ENCODE measurements around the gene ATP8A2. TPM values are rescaled to one million over a fixed set of nuclear protein-coding genes. Genes with fewer than 3 reads are reported as not detected.
A peak's percentile ranks its signal among the peaks of the same experiment; 100 is the strongest.

ATP8A2 gene
- total RNA-seq, 1 donor from 2014 or later, result not detected

- no peak overlapping the region for H3K4me3 ChIP-seq (ENCODE audit: low read depth, low read length)
- TF ChIP-seq CTCF (IDR thresholded peaks at IDR 0.05; ENCODE audit: insufficient read depth, low read length, severe bottlenecking), result no peak
- H3K36me3 ChIP-seq (ENCODE audit: control insufficient read depth, insufficient read depth, low read length), result no peaks in the 10 kb centered on the region
- DNase-seq (ENCODE audit: low read depth) (peak; percentile 45), FAIRE-seq (no peak)
- no peaks in the 10 kb centered on the region for H3K27me3 ChIP-seq (ENCODE audit: control insufficient read depth, insufficient read depth, low read length)
Observed at GRCh38 chr13:25860265-25860664, 488.5 kb downstream of the ATP8A2 start.

- FAIRE-seq, result no peak
Observed at GRCh38 chr13:25860862-25861261, 489.1 kb downstream of the ATP8A2 start.

GRCh38 chr13:25862156-25862555, 490.4 kb downstream of the ATP8A2 start:
- DNase-seq (ENCODE audit: low read depth), result no peak
- H3K27me3 ChIP-seq (ENCODE audit: control insufficient read depth, insufficient read depth, low read length), result no peaks in the 10 kb centered on the region
- TF ChIP-seq CTCF (IDR thresholded peaks at IDR 0.05; ENCODE audit: insufficient read depth, low read length, severe bottlenecking), result no peak
- no peaks in the 10 kb centered on the region for H3K36me3 ChIP-seq (ENCODE audit: control insufficient read depth, insufficient read depth, low read length)
- FAIRE-seq, result peak; percentile 13
- no peak overlapping the region for H3K4me3 ChIP-seq (ENCODE audit: low read depth, low read length)

More at GRCh38 chr13:25860862-25861261, 489.1 kb downstream of the ATP8A2 start:
- H3K4me3 ChIP-seq (ENCODE audit: low read depth, low read length), result no peak overlapping the region
- H3K27me3 ChIP-seq (ENCODE audit: control insufficient read depth, insufficient read depth, low read length), result no peaks in the 10 kb centered on the region
- peak; percentile 83 for DNase-seq (ENCODE audit: low read depth)
- no peaks in the 10 kb centered on the region for H3K36me3 ChIP-seq (ENCODE audit: control insufficient read depth, insufficient read depth, low read length)
- no peak for TF ChIP-seq CTCF (IDR thresholded peaks at IDR 0.05; ENCODE audit: insufficient read depth, low read length, severe bottlenecking)

- no peak for TF ChIP-seq CTCF (IDR thresholded peaks at IDR 0.05; ENCODE audit: insufficient read depth, low read length, severe bottlenecking)
Observed at GRCh38 chr13:25864116-25864515, 492.3 kb downstream of the ATP8A2 start.

GRCh38 chr13:25864936-25865335, 493.2 kb downstream of the ATP8A2 start:
- TF ChIP-seq CTCF (IDR thresholded peaks at IDR 0.05; ENCODE audit: insufficient read depth, low read length, severe bottlenecking), result no peak
- Histone ChIP-seq H3K27me3 (ENCODE audit: control insufficient read depth, insufficient read depth, low read length) (no peaks in the 10 kb centered on the region), H3K36me3 (ENCODE audit: control insufficient read depth, insufficient read depth, low read length) (no peaks in the 10 kb centered on the region), H3K4me3 (ENCODE audit: low read depth, low read length) (no peak overlapping the region)
- no peak for FAIRE-seq
- DNase-seq (ENCODE audit: low read depth), result no peak

More at GRCh38 chr13:25864116-25864515, 492.3 kb downstream of the ATP8A2 start:
- Histone ChIP-seq H3K36me3 (ENCODE audit: control insufficient read depth, insufficient read depth, low read length) (no peaks in the 10 kb centered on the region), H3K27me3 (ENCODE audit: control insufficient read depth, insufficient read depth, low read length) (no peaks in the 10 kb centered on the region), H3K4me3 (ENCODE audit: low read depth, low read length) (no peak overlapping the region)
- no peak for DNase-seq (ENCODE audit: low read depth)
- no peak for FAIRE-seq

- no peak for TF ChIP-seq CTCF (IDR thresholded peaks at IDR 0.05; ENCODE audit: insufficient read depth, low read length, severe bottlenecking)
- DNase-seq (ENCODE audit: low read depth), result no peak
- H3K36me3 ChIP-seq (ENCODE audit: control insufficient read depth, insufficient read depth, low read length), result no peaks in the 10 kb centered on the region
- no peak for FAIRE-seq
- H3K4me3 ChIP-seq (ENCODE audit: low read depth, low read length), result no peak overlapping the region
- no peaks in the 10 kb centered on the region for H3K27me3 ChIP-seq (ENCODE audit: control insufficient read depth, insufficient read depth, low read length)
Observed at GRCh38 chr13:25865391-25865790, 493.6 kb downstream of the ATP8A2 start.
